Posterior vena cava (tissue), 2 donors: ENCODE results near the gene PAM. TPM values are rescaled to one million over a fixed set of nuclear protein-coding genes. Genes with fewer than 3 reads are reported as not detected.

Experiments
- DNase-seq: peaks from one replicate; pipeline ENCODE4 v3.0.0-alpha.2; 2020; ENCODE audit warnings: low spot score
- intact Hi-C, 2 donors: fragments of 100-400 bp; cut with DNase I; formaldehyde crosslinking; loops; one replicate each; pipeline versions ENCODE4 v1.14.1 to v1.14.2; 2022 to 2023
- total RNA-seq, 2 donors: library from RNA; stranded (reverse); fragmentation: NEBNext Ultra II Directional; extraction: Animal tissue kit (Norgen Biotek cat#: 25700); gene quantifications; one replicate each; pipeline ENCODE4 v1.2.1, GENCODE V29; 2021
- donor health status: DM: yes; HTN: yes; CAD: no.
- donor health status: DM: yes; HTN: yes; CAD: no.

Gene PAM
- total RNA-seq, 2 donors from 2014 or later, result 340 to 357 TPM

DNA sequence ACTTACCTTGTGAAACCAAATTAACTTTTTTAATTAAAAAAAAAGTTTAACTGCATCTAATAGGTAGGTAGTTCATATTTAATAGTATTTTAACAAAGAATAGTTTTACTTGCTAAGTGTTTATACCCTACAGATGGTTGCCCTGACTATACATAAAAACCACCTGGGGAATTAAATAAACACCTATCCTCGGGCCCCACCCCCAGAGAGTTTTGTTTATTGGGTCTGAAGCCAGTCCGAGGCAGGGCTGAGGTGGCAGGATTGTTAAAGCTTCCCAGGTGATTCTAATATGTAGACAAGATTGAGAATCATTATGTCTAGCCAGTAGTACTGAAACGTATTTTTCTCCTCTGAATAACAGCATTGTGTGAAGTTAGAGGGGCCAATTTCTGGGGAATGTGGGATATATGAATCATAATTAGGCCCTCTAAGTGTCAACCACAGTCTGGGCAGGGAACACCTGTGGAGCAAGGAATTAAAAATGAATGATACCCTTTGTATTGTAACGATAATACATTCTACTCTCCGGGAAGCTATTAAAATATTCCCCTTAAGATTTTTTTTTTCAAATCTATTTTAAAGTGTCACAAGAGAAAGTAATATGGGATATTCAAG, 5.6 kb upstream of the PAM start:
- no peak for DNase-seq
- intact Hi-C loops, result loop anchor here in 1 of 2 donors (10.0 kb wide), 1 partner anchor 225 kb away; no protein-coding TSS in a partner anchor

DNA sequence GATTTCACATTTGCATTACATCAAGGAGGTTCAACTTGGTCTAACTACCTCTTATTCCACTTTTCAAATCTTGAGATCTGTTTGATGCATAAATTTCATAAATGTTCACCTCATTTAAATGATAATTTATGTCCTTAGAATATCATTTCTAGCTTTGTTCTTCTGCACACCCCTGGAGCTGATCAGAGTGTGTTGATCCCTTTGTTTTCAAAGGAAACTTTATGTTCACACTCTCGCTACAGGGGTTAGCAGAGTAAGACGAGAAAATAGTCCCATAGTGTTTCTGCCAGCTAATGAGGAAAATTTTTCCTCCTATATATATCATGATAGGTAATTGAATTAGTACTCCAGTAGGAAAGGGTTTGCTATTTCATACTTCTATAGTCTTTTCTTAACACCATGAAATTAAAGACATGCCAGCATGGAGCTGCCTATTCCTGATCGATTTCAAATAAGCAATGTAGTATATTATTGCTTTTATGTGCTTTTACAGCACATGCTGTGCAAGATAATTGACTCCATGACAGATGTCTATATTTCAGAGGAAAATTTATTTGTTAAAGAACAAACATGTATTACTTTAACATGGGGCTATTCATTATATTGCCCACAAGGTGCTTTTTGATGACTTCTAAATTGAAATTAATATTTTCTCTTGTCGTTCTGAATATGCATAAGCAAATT, 4.8 kb upstream of the PAM start:
- DNase-seq, result no peak
- intact Hi-C loops, result loop anchor here in 1 of 2 donors (10.0 kb wide), 1 partner anchor 225 kb away; no protein-coding TSS in a partner anchor

DNA sequence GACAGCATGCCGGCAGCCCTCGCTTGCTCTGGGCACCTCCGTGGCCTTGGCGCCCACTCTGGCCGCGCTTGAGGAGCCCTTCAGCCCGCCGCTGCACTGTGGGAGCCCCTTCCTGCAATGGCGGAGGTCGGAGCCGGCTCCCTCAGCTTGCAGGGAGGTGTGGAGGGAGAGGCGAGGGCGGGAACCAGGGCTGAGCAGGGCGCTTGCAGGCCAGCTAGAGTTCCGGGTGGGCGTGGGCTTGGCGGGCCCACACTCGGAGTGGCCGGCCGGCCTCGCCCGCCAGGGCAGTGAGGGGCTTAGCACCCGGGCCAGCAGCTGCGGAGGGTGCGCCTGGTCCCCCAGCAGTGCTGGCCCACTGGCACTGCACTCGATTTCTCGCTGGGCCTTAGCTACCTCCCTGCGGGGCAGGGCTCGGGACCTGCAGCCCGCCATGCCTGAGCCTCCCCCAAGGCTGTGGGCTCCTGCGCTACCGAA, 3.2 kb upstream of the PAM start:
- peak; percentile 75 for DNase-seq
- intact Hi-C loops, result loop anchor here in 1 of 2 donors (10.0 kb wide), 1 partner anchor 223 kb away; no protein-coding TSS in a partner anchor

DNA sequence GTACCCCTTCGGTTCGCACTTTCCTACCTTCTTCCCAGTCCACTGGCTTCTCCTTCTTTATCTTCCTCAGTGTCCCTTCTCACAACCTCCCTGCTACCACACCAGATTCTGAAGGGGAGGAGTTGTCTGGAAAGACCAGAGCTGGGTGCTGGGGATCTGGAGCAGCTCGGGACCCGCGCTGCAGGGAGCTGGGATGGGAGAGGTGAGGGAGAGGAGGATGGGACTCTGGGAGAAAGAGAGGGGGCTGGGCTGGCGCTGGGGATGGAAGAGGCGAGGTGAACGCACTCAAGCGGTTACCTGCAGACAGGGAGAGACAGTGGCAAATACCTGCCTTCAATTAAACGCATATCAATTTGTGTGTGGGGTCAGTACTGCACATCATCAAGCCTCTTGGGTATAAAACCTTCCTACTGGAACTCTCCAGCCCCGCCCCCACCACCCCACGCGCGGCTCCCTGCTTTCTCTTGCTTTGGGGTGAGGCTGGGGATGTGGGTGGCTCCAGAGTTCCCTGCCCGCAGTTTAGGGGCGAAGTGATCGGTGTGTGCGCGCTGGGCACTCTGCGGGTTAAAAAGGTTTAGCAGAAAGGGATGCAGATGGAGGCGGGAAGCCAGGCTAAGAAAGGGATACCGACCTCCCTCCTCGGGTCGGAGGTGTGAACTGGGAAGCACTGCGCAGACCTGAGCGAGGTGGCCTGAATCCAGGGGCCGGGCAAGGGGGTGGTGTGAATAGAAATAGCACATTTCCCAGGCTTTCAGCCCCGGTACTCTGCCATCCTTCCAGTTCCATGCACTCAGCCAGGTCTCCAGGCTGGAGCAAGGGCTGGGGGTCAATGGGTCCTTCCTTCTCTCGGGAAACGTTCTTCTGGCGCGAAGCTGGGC, 977 bp upstream of the PAM start:
- DNase-seq, result no peak
- intact Hi-C loops, result loop anchor here in 1 of 2 donors (10.0 kb wide), 1 partner anchor 221 kb away; no protein-coding TSS in a partner anchor

DNA sequence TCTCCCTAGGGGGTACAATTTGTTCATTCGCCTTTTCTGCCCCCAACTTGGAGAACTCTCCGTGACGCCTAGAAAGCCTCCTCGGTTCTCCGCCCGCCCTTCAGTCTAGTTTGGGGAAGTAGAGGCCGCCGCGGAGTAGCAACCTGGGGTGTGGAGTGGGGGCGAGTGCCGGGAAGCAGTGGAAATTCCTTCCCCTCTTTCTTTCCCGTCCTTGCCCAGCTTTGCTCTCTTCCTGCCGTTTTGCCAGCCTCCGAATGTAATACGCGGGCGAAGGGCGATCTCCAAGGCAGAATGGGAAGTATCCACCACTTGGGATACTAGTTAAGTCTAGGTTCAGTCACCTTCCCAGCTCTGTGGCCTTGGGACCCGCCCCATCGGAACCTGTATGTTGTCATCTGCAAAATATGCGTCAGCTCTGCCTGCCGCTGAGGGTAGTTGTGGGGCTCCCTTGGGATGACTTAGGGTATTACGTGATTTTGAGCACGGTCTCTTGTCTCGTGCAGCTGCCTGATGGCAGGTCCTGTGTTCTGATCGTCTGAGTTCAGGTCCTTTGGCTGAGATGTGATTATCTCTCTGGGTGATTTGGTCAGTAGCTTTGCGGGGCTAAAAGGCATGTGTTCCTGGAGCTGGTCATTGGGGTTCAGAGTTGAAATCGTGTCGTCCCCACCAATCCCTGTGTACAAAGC, 724 bp downstream of the PAM start:
- intact Hi-C loops, result loop anchor here in 1 of 2 donors (10.0 kb wide), 1 partner anchor 219 kb away; no protein-coding TSS in a partner anchor

DNA sequence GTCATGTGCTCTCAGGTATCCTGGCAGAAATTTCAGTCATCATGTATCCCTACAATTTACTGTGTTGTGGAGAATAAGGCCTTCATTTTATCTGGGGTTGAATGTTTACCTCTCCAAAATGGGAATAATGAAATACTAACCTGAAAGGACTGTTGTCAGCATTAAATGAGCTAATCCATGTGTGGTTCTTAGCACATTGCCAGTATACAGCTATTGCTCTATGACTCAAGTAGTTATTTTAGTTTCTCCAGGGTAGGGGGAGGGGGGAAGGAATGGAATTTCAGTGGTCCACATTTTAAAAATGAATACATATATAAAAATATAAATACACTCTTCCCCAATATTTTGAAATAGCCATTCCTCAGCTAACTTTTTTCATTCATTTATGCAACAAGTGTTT, 3.5 kb downstream of the PAM start:
- intact Hi-C loops, result loop anchor here in 1 of 2 donors (10.0 kb wide), 1 partner anchor 216 kb away; no protein-coding TSS in a partner anchor
- DNase-seq, result no peak

More for the DNA sequence above, 724 bp downstream of the PAM start:
- peak; percentile 89 for DNase-seq

DNA sequence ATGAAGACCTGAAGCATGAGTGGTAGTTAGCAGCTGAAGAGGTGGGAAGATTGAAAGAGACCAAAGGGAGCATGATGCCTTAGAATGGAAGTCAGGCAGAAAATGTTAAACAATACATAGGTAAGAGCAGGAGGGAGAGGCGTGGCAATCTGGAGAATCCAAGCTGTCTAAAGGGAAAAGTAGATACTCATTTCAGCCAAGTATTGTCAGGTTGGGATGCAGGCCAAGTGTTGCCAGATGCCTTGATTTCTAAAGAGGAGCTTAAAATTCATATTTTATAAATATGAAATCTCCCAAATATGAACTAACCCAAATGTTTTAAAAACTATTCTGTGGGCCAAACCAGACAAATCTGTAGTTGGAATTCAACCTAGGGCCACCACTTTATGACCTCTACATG, 4.2 kb downstream of the PAM start:
- intact Hi-C loops, result loop anchor here in 1 of 2 donors (10.0 kb wide), 1 partner anchor 216 kb away; no protein-coding TSS in a partner anchor
- DNase-seq, result no peak

DNA sequence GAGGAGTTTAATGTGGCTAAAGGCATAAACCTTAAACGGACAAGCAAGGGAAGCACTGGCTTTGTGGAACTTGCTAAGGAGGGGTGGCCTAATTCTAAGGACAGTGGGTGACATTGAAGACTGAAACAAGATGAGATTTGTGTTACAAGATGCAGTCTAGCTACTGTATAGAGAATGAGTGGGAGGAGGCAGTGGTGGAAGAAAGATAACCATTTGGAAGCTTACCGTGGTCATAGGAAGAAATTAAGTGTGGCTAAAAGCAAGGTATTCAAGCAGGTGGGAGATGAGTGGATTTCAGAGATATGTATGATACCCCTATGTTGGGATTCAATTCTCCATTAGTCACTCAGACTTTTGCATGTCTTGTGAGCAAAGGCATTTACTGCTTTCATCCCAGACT, 4.6 kb downstream of the PAM start:
- DNase-seq, result no peak
- intact Hi-C loops, result loop anchor here in 1 of 2 donors (10.0 kb wide), 1 partner anchor 215 kb away; no protein-coding TSS in a partner anchor

DNA sequence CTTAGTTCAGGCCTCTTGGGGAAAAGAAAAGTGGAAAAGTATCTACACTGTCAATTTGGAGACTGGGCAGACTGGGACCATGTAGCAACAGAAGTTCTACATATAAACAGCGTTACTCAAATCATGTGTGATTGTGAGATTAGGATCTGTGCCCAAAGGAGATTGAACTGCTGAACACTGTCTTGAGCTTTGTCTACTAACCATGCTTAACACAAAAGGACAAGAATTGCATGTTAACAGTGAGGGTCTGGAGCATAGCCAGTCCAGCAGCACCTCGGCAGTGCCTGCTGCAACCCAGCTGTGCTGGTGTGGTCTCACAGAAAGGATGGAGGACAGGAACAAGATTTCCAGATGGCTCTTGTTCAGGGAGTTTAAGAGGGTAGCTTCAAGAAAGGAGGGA, 5.7 kb downstream of the PAM start:
- DNase-seq, result no peak
- intact Hi-C loops, result no loop called here

DNA sequence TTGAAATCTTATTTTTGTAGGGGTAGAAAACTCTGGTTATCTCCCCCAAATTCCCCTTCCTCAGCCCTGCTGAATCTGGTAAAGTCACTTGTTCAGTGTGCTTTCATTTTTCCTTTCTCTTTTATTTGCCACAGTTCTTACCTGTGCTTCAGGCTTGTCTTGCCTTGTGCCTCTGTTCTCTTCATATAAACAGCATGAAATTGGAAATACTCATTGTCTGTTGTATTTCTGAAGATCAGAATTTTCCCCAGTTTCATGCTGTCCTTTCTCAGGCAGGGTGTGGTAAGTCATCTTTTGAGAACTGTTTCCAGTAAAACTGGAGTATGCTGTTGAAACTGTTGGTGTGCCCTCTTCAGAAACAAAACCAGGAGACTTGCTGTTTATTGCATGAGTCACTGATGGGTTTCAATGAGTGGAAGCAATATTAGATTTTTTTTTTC, 7.0 kb downstream of the PAM start:
- intact Hi-C loops, result no loop called here
- no peak for DNase-seq

DNA sequence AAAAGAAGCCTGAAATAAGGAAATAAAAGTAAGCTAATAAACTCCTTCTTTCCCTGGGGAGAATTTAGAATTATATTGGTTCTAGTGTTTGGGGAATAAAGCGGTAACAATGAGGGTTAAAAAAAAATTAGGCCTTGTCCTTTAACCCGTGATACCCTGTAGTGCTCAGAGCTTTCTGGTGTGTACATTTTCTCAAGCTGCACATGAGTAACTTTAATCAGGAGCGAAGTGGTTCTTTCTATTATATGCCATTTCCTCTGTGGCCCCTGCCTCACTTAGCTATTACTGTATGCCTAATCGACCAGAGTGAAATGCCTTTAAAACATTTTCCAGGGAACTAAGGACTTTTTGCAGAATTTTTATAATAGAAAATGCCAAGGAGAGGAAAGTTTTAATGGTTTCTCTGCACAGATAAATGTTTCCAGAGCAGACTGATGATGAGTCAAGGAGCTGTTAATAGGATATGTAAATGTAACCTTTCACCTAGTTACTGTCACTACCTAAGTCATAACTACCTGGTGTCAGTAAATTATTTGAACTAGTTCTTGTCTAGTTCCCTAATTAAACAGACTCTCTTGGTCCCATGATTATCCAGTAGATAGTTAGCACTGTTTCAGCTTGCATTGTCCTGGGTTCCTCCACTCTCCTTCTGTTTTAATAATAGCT, 7.6 kb downstream of the PAM start:
- DNase-seq, result no peak
- intact Hi-C loops, result no loop called here

DNA sequence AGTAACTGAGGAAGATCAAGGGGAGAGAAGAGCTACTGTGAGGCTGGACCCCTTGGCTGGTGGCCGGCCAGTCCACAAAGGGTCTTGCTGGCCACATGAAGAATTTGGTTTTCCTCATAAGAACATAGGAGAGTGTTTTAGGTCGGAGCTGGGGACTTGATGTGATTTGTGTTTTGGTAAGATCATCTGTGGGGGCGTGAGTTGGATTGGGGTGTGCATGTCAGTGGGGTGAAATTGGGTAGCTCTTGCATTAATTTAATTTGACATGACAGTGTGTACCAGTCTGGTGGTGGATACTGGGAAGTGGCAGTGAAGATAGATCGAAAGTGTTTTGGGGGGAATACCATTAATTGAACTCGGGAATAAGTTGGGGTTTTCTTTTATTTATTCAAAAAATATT, 8.6 kb downstream of the PAM start:
- intact Hi-C loops, result no loop called here
- DNase-seq, result no peak

DNA sequence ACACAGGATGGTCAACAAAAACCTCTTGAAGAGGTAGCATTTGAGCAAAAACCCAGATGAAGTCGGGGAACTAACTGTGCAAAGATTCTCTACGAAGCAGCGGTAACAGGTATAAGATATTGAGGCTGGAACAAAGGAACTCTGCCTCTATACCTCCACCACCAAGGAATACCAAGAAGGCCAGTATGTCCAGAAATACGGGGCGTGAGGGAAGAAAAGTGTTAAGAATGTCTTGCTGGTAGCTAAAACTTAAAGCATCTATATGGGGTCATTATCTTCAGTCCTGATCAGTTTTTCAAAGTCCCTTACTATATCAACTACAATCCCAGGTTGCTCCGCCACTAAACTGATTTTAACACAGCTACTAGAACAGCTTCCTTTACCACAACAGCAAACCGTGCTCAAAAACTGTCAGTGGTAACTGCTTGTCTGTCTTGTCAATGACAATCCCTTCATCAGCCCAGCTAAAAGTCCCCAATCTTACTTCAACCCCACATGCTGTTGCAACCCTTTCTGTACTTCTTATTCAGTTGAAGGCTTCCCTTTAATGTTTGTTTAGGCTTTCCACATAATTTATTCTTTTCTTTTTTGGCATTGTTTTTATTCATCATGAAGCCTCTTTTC, 9.4 kb downstream of the PAM start:
- no peak for DNase-seq
- intact Hi-C loops, result no loop called here

DNA sequence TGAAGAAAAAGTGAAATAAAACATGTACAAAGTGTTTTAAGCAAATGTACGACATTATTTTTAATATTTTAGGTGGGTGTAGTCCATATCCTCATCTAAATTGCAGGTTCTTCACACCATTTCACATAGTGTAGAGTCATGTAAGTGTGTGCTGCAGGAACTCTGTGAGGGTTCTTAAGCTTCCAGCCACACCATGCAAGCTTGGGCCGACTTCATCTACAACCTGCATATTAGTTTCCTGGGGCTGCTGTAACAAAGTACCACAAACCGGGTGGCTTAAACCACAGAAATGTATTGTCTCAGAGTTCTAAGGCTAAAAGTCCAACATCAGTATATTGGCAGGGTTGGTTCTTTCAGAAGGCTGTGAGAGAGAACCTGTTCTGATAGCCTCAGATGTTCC, 10.2 kb downstream of the PAM start:
- no peak for DNase-seq
- intact Hi-C loops, result no loop called here

DNA sequence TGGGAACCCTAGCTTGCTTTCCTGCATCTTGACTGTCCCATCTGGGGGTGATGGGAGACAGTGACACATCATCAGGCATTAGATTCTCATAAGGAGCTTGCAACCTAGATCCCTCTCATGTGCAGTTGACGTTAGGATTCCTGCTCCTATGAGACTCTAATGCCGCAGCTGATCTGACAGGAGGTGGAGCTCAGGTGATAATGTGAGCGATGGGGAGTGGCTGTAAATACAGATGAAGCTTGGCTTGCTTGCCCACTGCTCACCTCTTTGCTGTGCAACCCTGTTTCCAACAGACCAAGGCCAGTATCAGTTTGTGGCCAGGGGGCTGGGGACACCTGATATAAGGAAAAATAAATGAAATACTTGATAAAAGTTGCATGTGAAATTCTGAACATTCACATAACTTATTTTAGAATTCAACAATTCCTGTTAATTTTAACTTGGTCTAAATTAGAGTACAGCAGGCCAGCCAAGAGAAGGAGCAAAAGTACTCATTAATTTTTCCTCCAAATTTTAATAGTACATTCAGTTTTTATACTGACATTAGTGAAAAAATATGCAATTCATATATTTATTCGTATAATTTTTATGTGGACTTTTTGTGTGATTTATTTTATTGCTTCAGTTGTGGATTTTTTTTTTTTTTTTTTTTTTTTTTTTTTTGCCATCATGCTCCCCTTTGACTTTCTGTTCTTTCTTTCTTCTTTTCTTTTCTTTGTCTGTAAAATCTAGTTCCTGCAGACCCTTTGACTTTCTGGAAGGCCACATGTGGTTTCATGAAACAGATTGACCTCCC, 11.4 kb downstream of the PAM start:
- intact Hi-C loops, result no loop called here
- no peak for DNase-seq

DNA sequence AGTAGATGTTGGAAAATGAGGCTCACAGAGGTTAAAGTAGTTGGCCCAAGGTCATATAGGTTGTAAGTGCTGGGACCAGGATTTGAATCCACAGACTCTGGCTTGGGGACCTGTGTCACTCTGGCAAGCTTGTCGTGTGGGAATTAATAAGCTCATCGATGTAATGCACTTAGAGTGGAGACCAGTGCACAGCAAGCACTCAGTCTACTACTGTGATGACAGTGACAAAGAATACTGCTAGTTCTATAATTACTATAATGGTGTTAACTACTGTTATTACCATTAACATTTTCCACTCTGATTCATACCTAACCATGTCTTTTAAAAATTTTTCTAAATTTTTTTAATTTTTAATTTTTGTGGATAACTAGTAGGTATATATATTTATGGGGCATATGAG, 12.8 kb downstream of the PAM start:
- DNase-seq, result no peak
- intact Hi-C loops, result no loop called here

DNA sequence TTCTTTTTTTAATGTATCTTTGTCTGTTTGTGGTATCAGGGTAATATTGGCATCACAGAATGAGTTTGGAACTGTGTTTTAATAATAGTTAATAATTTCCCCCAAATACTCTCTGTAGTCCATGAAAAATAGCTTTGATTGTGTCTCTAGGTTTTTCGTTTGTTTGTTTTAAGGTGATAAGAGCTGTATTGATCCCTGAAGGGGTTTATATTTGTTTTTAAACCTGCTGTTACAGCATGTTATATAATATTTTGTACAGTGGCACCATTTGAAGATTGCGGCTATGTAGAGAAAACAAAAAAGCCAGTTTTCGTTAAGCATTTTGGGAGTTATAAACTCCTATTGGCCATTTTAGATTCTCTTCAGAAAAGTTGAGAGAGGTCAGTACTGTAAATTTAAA, 15.7 kb downstream of the PAM start:
- intact Hi-C loops, result no loop called here
- DNase-seq, result no peak
